HepG2 (cell line): Measurements from ENCODE around the gene FOXK2. TPM values are rescaled to one million over a fixed set of nuclear protein-coding genes. Genes with fewer than 3 reads are reported as not detected.

ENCODE experiments used
- ATAC-seq: fragments of 200-7000 bp; cut with Tn5 transposase; 3 replicates; pipeline ENCODE4 v1.9.1; 2020; ENCODE audit warnings: mild to moderate bottlenecking, moderate library complexity
- BruUV-seq: library from RNA; stranded (reverse); fragments of 400-500 nt; replicated peaks from 2 replicates; lab custom pipeline; 2021; lab: Mats Ljungman, UMichigan
- CTCF ChIA-PET: fragments of 300-600 bp; formaldehyde crosslinking; extraction: SDS; loops from one replicate; lab custom pipeline; 2021; ENCODE audit warnings: low total read pairs, inconsistent platforms, low intra/inter-chr PET ratio; lab: Yijun Ruan, JAX
- POLR2A ChIA-PET: fragments of 350-600 bp; sonication (Branson Sonifier 250); formaldehyde crosslinking; loops from one replicate; lab custom pipeline; 2020; ENCODE audit warnings: antibody characterized with exemption, inconsistent platforms; lab: Yijun Ruan, JAX
- DNase-seq: peaks from one replicate; pipeline ENCODE4 v3.0.0-alpha.2; 2015; ENCODE audit warnings: low spot score
- FAIRE-seq: peaks from 3 replicates; lab custom pipeline; 2011; peaks lifted over from hg19 to GRCh38; lab: Jason Lieb, UNC
- H2AFZ ChIP-seq: one replicate; pipeline ENCODE4 v1.6.1; 2011; ENCODE audit warnings: low read length, inconsistent platforms
- H3K27ac ChIP-seq: fragments of 300-600 bp; 3 replicates; pipeline ENCODE4 v1.8.0; 2011; ENCODE audit warnings: mixed run types, mild to moderate bottlenecking, mixed read lengths, low read length, inconsistent platforms; ENCODE audit not compliant: insufficient read depth; ENCODE audit errors: extremely low read length
- H3K27me3 ChIP-seq, 2 experiments: fragments of 200-600 bp in 1 of 2; 2 replicates in 1 of 2; 3 replicates in 1 of 2; pipeline versions ENCODE4 v1.6.0 to v1.8.0; 2011; ENCODE audit warnings: low read length in 2 of 2, mild to moderate bottlenecking in 2 of 2, moderate library complexity in 2 of 2, inconsistent platforms in 1 of 2; ENCODE audit not compliant: insufficient read depth in 2 of 2, control insufficient read depth in 1 of 2
- H3K36me3 ChIP-seq, 2 experiments: fragments of 200-600 bp in 1 of 2; replicated peaks in 1 of 2; 2 replicates in 1 of 2; 3 replicates in 1 of 2; pipeline versions ENCODE4 v1.5.1 to v1.8.0; 2011; ENCODE audit warnings: low read length in 2 of 2, inconsistent platforms in 1 of 2; ENCODE audit not compliant: insufficient read depth in 2 of 2, control insufficient read depth in 1 of 2
- H3K4me1 ChIP-seq: 2 replicates; pipeline ENCODE4 v1.5.1; 2012; ENCODE audit warnings: low read length, inconsistent platforms; ENCODE audit not compliant: insufficient read depth
- H3K4me2 ChIP-seq: 2 replicates; pipeline ENCODE4 v1.6.0; 2011; ENCODE audit warnings: low read depth, low read length, inconsistent platforms
- H3K4me3 ChIP-seq, 3 experiments: fragments of 200-600 bp in 1 of 3; sonication (generic), shearing (Covaris generic) in 1 of 3; replicated peaks in 1 of 3; 2 replicates each; pipeline ENCODE4 v1.5.1; 2011 to 2016; ENCODE audit warnings: low read length in 3 of 3, inconsistent platforms in 2 of 3, low read depth in 2 of 3, mild to moderate bottlenecking in 2 of 3, control low read depth in 1 of 3, mixed read lengths in 1 of 3; ENCODE audit not compliant: insufficient read depth in 1 of 3
- H3K79me2 ChIP-seq: one replicate; pipeline ENCODE4 v1.6.1; 2011; ENCODE audit warnings: low read length, inconsistent platforms; ENCODE audit not compliant: insufficient read depth
- H3K9ac ChIP-seq: 2 replicates; pipeline ENCODE4 v1.6.0; 2011; ENCODE audit warnings: mild to moderate bottlenecking, low read depth, low read length, inconsistent platforms; ENCODE audit not compliant: insufficient read depth
- H3K9me3 ChIP-seq: 2 replicates; pipeline ENCODE4 v1.5.1; 2012; ENCODE audit warnings: mild to moderate bottlenecking, low read length
- H4K20me1 ChIP-seq: 2 replicates; pipeline ENCODE4 v1.6.0; 2011; ENCODE audit warnings: inconsistent platforms, mild to moderate bottlenecking, low read length, moderate library complexity; ENCODE audit not compliant: insufficient read depth
- CBFB ChIP-seq: sonication (generic); formaldehyde crosslinking; IDR thresholded peaks from 2 replicates; pipeline ENCODE4 v1.4.0; 2020; ENCODE audit warnings: missing genetic modification reagents
- FOXK2 ChIP-seq: fragments of 450-650 bp; IDR thresholded peaks from 2 replicates; pipeline ENCODE4 v1.6.1; 2016
- RBFOX2 ChIP-seq: fragments of 200-400 bp; formaldehyde crosslinking; IDR thresholded peaks from 2 replicates; pipeline ENCODE4 v1.6.1; 2017; ENCODE audit warnings: low read depth, mild to moderate bottlenecking, low read length
- RBM22 ChIP-seq: fragments of 200-400 bp; formaldehyde crosslinking; optimal IDR thresholded peaks from 2 replicates; pipeline ENCODE3; 2017; ENCODE audit warnings: mild to moderate bottlenecking, low read length, moderate library complexity
- ZNF354B ChIP-seq: sonication (generic); formaldehyde crosslinking; IDR thresholded peaks from 2 replicates; pipeline ENCODE4 v1.8.0; 2022; ENCODE audit warnings: mild to moderate bottlenecking, missing genetic modification reagents
- ZNF441 ChIP-seq: sonication (generic); formaldehyde crosslinking; IDR thresholded peaks from 2 replicates; pipeline ENCODE4 v1.7.0; 2021; ENCODE audit warnings: missing genetic modification reagents, borderline replicate concordance
- ZNF543 ChIP-seq: sonication (generic); formaldehyde crosslinking; IDR thresholded peaks from 2 replicates; pipeline ENCODE4 v1.4.0; 2020; ENCODE audit warnings: mild to moderate bottlenecking, missing genetic modification reagents
- ZNF7 ChIP-seq: IDR thresholded peaks from 2 replicates; pipeline ENCODE4 v1.6.1; 2016; ENCODE audit warnings: missing biosample characterization, missing genetic modification reagents
- WGBS: methylation state at CpG from one replicate; pipeline ENCODE4 v1.1.6; 2017; ENCODE audit warnings: low lambda C conversion rate; 5-methylcytosine and 5-hydroxymethylcytosine counted together
- in situ Hi-C: cut with HindIII; loops from 2 replicates; pipeline ENCODE4 v1.10.0; 2017; ENCODE audit warnings: low pct_unique_long_range_greater_than_20kb; ENCODE audit not compliant: extremely low pct_ligation_motif_present
- intact Hi-C: fragments of 100-400 bp; cut with micrococcal nuclease; formaldehyde crosslinking; loops from one replicate; pipeline ENCODE4 v1.10.0; 2022; ENCODE audit not compliant: unreplicated experiment
- polyA plus RNA-seq, 8 experiments: library from polyadenylated mRNA; depleted of rRNA in 3 of 8; stranded (reverse) in 7 of 8; unstranded in 1 of 8; fragments of >200 nt; fragmentation: Illumina TruSeq in 4 of 8; extraction: Trizol in 4 of 8; gene quantifications; 2 replicates each; pipeline versions ENCODE4 v1.2.1 to v1.2.3, GENCODE V29; 2011 to 2016; ENCODE audit warnings: low read depth in 4 of 8, missing spikeins in 1 of 8, mixed read lengths in 1 of 8; ENCODE audit not compliant: insufficient read depth in 1 of 8
- total RNA-seq, 5 experiments: library from RNA; depleted of rRNA; stranded (reverse); fragments of >200 nt; fragmentation: Illumina TruSeq; extraction: Trizol; gene quantifications; 2 replicates each; pipeline ENCODE4 v1.2.3, GENCODE V29; 2016; ENCODE audit warnings: low read depth in 1 of 5
- TF ChIP-seq, protein P1 (sequence below): sonication (generic); formaldehyde crosslinking; IDR thresholded peaks from 2 replicates; pipeline ENCODE4 v1.4.0; 2020; ENCODE audit warnings: mild to moderate bottlenecking, missing genetic modification reagents
- TF ChIP-seq, protein P2 (sequence below), 2 experiments: fragments of 450-650 bp in 1 of 2; sonication (generic) in 1 of 2; formaldehyde crosslinking in 1 of 2; IDR thresholded peaks; 2 replicates each; pipeline versions ENCODE4 v1.6.1 to v1.8.0; 2016 to 2022; ENCODE audit warnings: antibody characterized with exemption in 1 of 2, mild to moderate bottlenecking in 1 of 2, missing genetic modification reagents in 1 of 2
- TF ChIP-seq, protein P3 (sequence below): sonication (generic); formaldehyde crosslinking; IDR thresholded peaks from 2 replicates; pipeline ENCODE4 v1.4.0; 2020; ENCODE audit warnings: missing genetic modification reagents

Gene FOXK2
- total and polyA plus RNA-seq, 2 of the 13 experiments (the other 11 are each of a cell fraction or from before 2014, with no cell fraction given), result 67.1 to 67.2 TPM

- H4K20me1 ChIP-seq, result peaks cover 9% of the 10 kb centered on the region; the same call in 1 of the 2 replicates
- H3K4me2 ChIP-seq, result peak overlapping the region; percentile 92
- no peaks in the 10 kb centered on the region for H3K27me3 ChIP-seq
- H3K27ac ChIP-seq, result peak overlapping the region; percentile 72
- ChIA-PET CTCF (no interaction called here), POLR2A (interaction anchor here (0.9 to 2.6 kb wide), 2 partner anchors 23 to 73 kb away, joined by 6 to 15 read pairs; partner anchors contain the start of gene FOXK2)
- no peak overlapping the region for H2AFZ ChIP-seq
- peaks cover 28 to 48% of the 10 kb centered on the region in 2 experiments for H3K36me3 ChIP-seq
- H3K9me3 ChIP-seq, result no peaks in the 10 kb centered on the region
- DNase-seq (peak; percentile 21), ATAC-seq (peak; percentile 58), FAIRE-seq (peak; percentile 30)
- no peak overlapping the region for H3K9ac ChIP-seq
- H3K79me2 ChIP-seq, result no peaks in the 10 kb centered on the region
- BruUV-seq, result no TSS peak
- H3K4me3 ChIP-seq, result peak overlapping the region in 1 of 3 experiments; percentile 30; a peak in 1 of 6 replicates
- whole genome bisulfite sequencing, result 41% methylated on average over 9 of the region's 9 CpGs
- intact Hi-C loops (no loop called here), in situ Hi-C loops (no loop called here)
- peaks cover 27% of the 10 kb centered on the region for H3K4me1 ChIP-seq
- 0 out of 2 replicates have a peak, but pooled peaks have one; percentile 8 for TF ChIP-seq ZNF441 (CRISPR knock-in tag)
- TF ChIP-seq, protein P1, sequence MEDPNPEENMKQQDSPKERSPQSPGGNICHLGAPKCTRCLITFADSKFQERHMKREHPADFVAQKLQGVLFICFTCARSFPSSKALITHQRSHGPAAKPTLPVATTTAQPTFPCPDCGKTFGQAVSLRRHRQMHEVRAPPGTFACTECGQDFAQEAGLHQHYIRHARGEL (CRISPR knock-in tag), result no peak
- TF ChIP-seq ZNF543, result no peak
- TF ChIP-seq, protein P2, sequence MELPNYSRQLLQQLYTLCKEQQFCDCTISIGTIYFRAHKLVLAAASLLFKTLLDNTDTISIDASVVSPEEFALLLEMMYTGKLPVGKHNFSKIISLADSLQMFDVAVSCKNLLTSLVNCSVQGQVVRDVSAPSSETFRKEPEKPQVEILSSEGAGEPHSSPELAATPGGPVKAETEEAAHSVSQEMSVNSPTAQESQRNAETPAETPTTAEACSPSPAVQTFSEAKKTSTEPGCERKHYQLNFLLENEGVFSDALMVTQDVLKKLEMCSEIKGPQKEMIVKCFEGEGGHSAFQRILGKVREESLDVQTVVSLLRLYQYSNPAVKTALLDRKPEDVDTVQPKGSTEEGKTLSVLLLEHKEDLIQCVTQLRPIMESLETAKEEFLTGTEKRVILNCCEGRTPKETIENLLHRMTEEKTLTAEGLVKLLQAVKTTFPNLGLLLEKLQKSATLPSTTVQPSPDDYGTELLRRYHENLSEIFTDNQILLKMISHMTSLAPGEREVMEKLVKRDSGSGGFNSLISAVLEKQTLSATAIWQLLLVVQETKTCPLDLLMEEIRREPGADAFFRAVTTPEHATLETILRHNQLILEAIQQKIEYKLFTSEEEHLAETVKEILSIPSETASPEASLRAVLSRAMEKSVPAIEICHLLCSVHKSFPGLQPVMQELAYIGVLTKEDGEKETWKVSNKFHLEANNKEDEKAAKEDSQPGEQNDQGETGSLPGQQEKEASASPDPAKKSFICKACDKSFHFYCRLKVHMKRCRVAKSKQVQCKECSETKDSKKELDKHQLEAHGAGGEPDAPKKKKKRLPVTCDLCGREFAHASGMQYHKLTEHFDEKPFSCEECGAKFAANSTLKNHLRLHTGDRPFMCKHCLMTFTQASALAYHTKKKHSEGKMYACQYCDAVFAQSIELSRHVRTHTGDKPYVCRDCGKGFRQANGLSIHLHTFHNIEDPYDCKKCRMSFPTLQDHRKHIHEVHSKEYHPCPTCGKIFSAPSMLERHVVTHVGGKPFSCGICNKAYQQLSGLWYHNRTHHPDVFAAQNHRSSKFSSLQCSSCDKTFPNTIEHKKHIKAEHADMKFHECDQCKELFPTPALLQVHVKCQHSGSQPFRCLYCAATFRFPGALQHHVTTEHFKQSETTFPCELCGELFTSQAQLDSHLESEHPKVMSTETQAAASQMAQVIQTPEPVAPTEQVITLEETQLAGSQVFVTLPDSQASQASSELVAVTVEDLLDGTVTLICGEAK (IDR thresholded peaks at IDR 0.05), result no peak
- TF ChIP-seq, protein P2 (CRISPR knock-in tag; IDR thresholded peaks at IDR 0.05), result no peak
- no peak for TF ChIP-seq ZNF354B
- TF ChIP-seq, protein P3, sequence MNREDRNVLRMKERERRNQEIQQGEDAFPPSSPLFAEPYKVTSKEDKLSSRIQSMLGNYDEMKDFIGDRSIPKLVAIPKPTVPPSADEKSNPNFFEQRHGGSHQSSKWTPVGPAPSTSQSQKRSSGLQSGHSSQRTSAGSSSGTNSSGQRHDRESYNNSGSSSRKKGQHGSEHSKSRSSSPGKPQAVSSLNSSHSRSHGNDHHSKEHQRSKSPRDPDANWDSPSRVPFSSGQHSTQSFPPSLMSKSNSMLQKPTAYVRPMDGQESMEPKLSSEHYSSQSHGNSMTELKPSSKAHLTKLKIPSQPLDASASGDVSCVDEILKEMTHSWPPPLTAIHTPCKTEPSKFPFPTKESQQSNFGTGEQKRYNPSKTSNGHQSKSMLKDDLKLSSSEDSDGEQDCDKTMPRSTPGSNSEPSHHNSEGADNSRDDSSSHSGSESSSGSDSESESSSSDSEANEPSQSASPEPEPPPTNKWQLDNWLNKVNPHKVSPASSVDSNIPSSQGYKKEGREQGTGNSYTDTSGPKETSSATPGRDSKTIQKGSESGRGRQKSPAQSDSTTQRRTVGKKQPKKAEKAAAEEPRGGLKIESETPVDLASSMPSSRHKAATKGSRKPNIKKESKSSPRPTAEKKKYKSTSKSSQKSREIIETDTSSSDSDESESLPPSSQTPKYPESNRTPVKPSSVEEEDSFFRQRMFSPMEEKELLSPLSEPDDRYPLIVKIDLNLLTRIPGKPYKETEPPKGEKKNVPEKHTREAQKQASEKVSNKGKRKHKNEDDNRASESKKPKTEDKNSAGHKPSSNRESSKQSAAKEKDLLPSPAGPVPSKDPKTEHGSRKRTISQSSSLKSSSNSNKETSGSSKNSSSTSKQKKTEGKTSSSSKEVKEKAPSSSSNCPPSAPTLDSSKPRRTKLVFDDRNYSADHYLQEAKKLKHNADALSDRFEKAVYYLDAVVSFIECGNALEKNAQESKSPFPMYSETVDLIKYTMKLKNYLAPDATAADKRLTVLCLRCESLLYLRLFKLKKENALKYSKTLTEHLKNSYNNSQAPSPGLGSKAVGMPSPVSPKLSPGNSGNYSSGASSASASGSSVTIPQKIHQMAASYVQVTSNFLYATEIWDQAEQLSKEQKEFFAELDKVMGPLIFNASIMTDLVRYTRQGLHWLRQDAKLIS (CRISPR knock-in tag), result no peak
- TF ChIP-seq CBFB, result no peak
- TF ChIP-seq RBFOX2, result no peak
- no peak for TF ChIP-seq ZNF7
- no peak for TF ChIP-seq FOXK2
- TF ChIP-seq RBM22, result peak; percentile 66
These were observed 72.8 kb downstream of the FOXK2 start for GRCh38 chr17:82592289-82592766.
